Endodermal cell (in vitro differentiated cells): Measurements from ENCODE around the gene LRP11. TPM values are rescaled to one million over a fixed set of nuclear protein-coding genes. Genes with fewer than 3 reads are reported as not detected.
"Not testable (repeated sequence)": the region's sequence is repeated elsewhere in the genome, so short reads cannot be mapped to it uniquely, and the experiment has no call there.

ENCODE experiments used
- DNase-seq: peaks from one replicate; pipeline ENCODE4 v3.0.0-alpha.2; 2017
- H3K27ac ChIP-seq: 2 replicates; pipeline ENCODE4 v1.5.1; 2013; ENCODE audit warnings: mild to moderate bottlenecking, low read depth, low read length, moderate library complexity
- H3K27me3 ChIP-seq: 2 replicates; pipeline ENCODE4 v1.6.1; 2013; ENCODE audit warnings: mild to moderate bottlenecking, low read length, moderate library complexity; ENCODE audit not compliant: insufficient read depth, control insufficient read depth, poor library complexity, severe bottlenecking
- H3K36me3 ChIP-seq: 2 replicates; pipeline ENCODE4 v1.7.0; 2013; ENCODE audit warnings: mild to moderate bottlenecking, low read length, moderate library complexity; ENCODE audit not compliant: control insufficient read depth, insufficient read depth
- H3K4me1 ChIP-seq: one replicate; pipeline ENCODE4 v1.7.0; 2013; ENCODE audit warnings: low read length; ENCODE audit not compliant: control insufficient read depth, insufficient read depth
- H3K4me3 ChIP-seq: 2 replicates; pipeline ENCODE4 v1.5.1; 2013; ENCODE audit warnings: mild to moderate bottlenecking, low read length, moderate library complexity
- H3K9ac ChIP-seq: 2 replicates; pipeline ENCODE4 v1.6.1; 2013; ENCODE audit warnings: mild to moderate bottlenecking, low read length, moderate library complexity; ENCODE audit not compliant: poor library complexity, severe bottlenecking; ENCODE audit errors: extremely low read depth
- H3K9me3 ChIP-seq: 2 replicates; pipeline ENCODE4 v1.6.1; 2013; ENCODE audit warnings: mild to moderate bottlenecking, low read length, moderate library complexity; ENCODE audit not compliant: control insufficient read depth
- H3K27ac Mint-ChIP-seq: 2 replicates; pipeline ENCODE4 v1.8.0; 2020; ENCODE audit warnings: mixed read lengths
- H3K27me3 Mint-ChIP-seq: 2 replicates; pipeline ENCODE4 v1.8.0; 2021; ENCODE audit warnings: mild to moderate bottlenecking, mixed read lengths; ENCODE audit not compliant: insufficient read depth
- H3K36me3 Mint-ChIP-seq: 2 replicates; pipeline ENCODE4 v1.8.0; 2020; ENCODE audit warnings: low read depth, mixed read lengths
- H3K4me1 Mint-ChIP-seq: 2 replicates; pipeline ENCODE4 v1.8.0; 2020; ENCODE audit warnings: mixed read lengths
- H3K4me3 Mint-ChIP-seq: 2 replicates; pipeline ENCODE4 v1.8.0; 2020; ENCODE audit warnings: mild to moderate bottlenecking, moderate library complexity, mixed read lengths
- H3K9me3 Mint-ChIP-seq: 2 replicates; pipeline ENCODE4 v1.8.0; 2020; ENCODE audit warnings: mild to moderate bottlenecking, mixed read lengths
- CTCF ChIP-seq: fragments of 200-600 bp; sonication (generic); conservative IDR thresholded peaks from 2 replicates; pipeline ENCODE4 v1.5.0; 2021; ENCODE audit warnings: antibody characterized with exemption, mild to moderate bottlenecking
- WGBS, 2 experiments: methylation state at CpG; one replicate each; pipeline versions ENCODE4 v1.1.5 to v1.1.7; 2013; ENCODE audit warnings: missing lambda C conversion rate in 2 of 2, mixed read lengths in 1 of 2; ENCODE audit not compliant: insufficient coverage in 1 of 2, insufficient read length in 1 of 2; 5-methylcytosine and 5-hydroxymethylcytosine counted together
- total RNA-seq, 2 donors: library from RNA; stranded (reverse); fragmentation: NEBNext Ultra II Directional in 1 of 2; extraction: Animal tissue kit (Norgen Biotek cat#: 25700) in 1 of 2; gene quantifications; 2 replicates in 1 of 2; 3 replicates in 1 of 2; pipeline ENCODE4 v1.2.1, GENCODE V29; 2021

LRP11 gene
- total RNA-seq, 2 donors from 2014 or later: 3.6 to 6.0 TPM

- Histone ChIP-seq H3K9ac (no peak overlapping the region), H3K4me1 (peaks cover 4% of the 10 kb centered on the region), H3K9me3 (no peaks in the 10 kb centered on the region), H3K4me3 (no peak overlapping the region), H3K36me3 (no peaks in the 10 kb centered on the region), H3K27me3 (peaks cover 82% of the 10 kb centered on the region), H3K27ac (no peak overlapping the region)
- Mint-ChIP-seq H3K4me1 (peaks cover 12% of the 10 kb centered on the region), H3K27me3 (peaks cover 70% of the 10 kb centered on the region), H3K36me3 (no peaks in the 10 kb centered on the region), H3K4me3 (no peak overlapping the region), H3K27ac (no peak overlapping the region), H3K9me3 (no peaks in the 10 kb centered on the region)
- WGBS, 2 experiments: 93% methylated on average over 2 of the region's 2 CpGs; no CpG with 5 or more reads in 1 of the 2 experiments
- TF ChIP-seq CTCF: no peak
- no peak for DNase-seq
Observed at GRCh38 chr6:149844480-149844879, 19.7 kb downstream of the LRP11 start.

DNA sequence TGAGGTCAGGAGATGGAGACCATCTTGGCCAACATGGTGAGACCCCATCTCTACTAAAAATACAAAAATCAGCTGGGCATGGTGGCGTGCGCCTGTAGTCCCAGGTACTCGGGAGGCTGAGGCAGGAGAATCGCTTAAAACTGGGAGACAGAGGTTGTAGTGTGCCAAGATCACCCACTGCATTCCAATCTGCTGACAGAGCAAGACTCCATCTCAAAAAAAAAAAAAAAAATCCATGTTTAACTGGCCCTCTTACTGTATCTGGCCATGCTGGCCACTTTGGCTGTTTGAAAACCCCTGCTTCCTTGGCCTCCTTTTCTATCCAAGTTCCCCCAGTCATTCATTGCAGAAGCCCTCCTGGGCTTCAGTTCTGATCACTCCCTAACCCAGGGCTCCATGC is 20.1 kb downstream of the LRP11 start:
- 88 to 98% methylated on average over 3 to 4 of the region's 4 CpGs for WGBS, 2 experiments
- Mint-ChIP-seq H3K27me3 (peaks cover 68% of the 10 kb centered on the region), H3K4me1 (peaks cover 12% of the 10 kb centered on the region)
- H3K9me3 ChIP-seq, H3K4me3 Mint-ChIP-seq, H3K36me3 Mint-ChIP-seq, H3K27ac Mint-ChIP-seq, H3K9me3 Mint-ChIP-seq, DNase-seq, H3K4me1 ChIP-seq, H3K9ac ChIP-seq, H3K4me3 ChIP-seq, H3K27ac ChIP-seq, H3K36me3 ChIP-seq: not testable (repeated sequence)
- peaks cover 82% of the 10 kb centered on the region for H3K27me3 ChIP-seq

DNA sequence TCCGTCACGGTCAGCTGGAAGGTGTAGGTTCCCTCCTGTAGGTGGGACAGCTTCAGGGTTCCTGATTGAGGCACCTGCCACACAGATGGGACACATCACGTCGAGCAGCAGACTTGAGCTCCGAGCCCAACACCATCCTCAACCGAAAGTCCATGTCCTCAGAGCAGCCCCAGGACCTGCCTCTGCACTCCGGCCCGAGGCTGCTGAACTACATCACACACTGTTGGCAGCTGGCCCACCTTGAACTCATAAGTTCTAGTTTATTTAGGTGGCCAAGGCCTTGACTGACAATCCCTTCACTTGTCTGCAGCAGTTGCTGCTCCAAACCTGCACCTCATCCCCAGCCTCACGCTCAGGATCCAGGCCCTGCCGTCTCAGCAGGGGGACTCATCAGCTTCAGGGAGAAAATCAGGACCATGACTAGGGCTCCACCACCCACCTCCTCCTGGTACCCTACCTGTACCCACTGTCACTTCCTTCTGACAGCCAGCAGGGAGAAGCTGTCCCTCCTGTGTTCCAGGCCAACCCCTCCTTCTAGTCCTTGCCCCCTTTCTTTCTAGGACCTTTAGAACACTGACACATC is 21.0 kb downstream of the LRP11 start:
- H3K4me3 Mint-ChIP-seq: no peak overlapping the region
- H3K4me1 ChIP-seq: peaks cover 4% of the 10 kb centered on the region
- H3K9me3 Mint-ChIP-seq: no peaks in the 10 kb centered on the region
- H3K9me3 ChIP-seq: no peaks in the 10 kb centered on the region
- H3K27ac ChIP-seq: no peak overlapping the region
- peaks cover 78% of the 10 kb centered on the region for H3K27me3 ChIP-seq
- no peak overlapping the region for H3K27ac Mint-ChIP-seq
- H3K36me3 Mint-ChIP-seq: no peaks in the 10 kb centered on the region
- no peak for TF ChIP-seq CTCF
- H3K27me3 Mint-ChIP-seq: peaks cover 62% of the 10 kb centered on the region
- peaks cover 12% of the 10 kb centered on the region for H3K4me1 Mint-ChIP-seq
- H3K36me3 ChIP-seq: no peaks in the 10 kb centered on the region
- no peak overlapping the region for H3K9ac ChIP-seq
- 91 to 97% methylated on average over 7 to 10 of the region's 10 CpGs for WGBS, 2 experiments
- DNase-seq: no peak
- no peak overlapping the region for H3K4me3 ChIP-seq

DNA sequence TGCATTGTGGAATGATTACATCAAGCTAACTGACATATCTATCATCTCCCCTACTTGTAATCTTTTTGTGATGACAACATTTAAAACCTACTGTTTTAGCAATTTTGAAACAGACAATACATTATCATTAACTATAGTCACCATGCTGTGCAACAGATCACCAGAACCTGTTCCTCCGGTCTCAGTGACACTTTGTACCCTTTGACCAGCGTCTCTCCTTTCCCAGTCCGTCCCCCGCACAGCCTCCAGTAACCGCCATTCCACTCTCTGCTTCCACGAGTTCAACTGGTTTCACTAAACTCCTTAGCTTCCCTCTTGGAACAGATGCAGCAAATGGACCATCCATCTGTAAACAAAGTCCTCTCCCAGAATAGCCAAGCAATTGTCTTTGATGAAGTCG is 21.8 kb downstream of the LRP11 start:
- Histone ChIP-seq H3K9ac (no peak overlapping the region), H3K9me3 (no peaks in the 10 kb centered on the region), H3K36me3 (no peaks in the 10 kb centered on the region), H3K4me3 (no peak overlapping the region), H3K27me3 (peaks cover 73% of the 10 kb centered on the region), H3K27ac (no peak overlapping the region), H3K4me1 (peaks cover 4% of the 10 kb centered on the region)
- H3K27me3 Mint-ChIP-seq: peaks cover 55% of the 10 kb centered on the region
- no peaks in the 10 kb centered on the region for H3K36me3 Mint-ChIP-seq
- no peak overlapping the region for H3K4me3 Mint-ChIP-seq
- no peak overlapping the region for H3K27ac Mint-ChIP-seq
- H3K9me3 Mint-ChIP-seq: no peaks in the 10 kb centered on the region
- 92 to 97% methylated on average over 5 to 7 of the region's 7 CpGs for WGBS, 2 experiments
- no peak for TF ChIP-seq CTCF
- peaks cover 12% of the 10 kb centered on the region for H3K4me1 Mint-ChIP-seq
- DNase-seq: no peak
